ENCODE data around the gene HNRNPA3. TPM values are rescaled to one million over a fixed set of nuclear protein-coding genes. Genes with fewer than 3 reads are reported as not detected.
A peak's percentile ranks its signal among the peaks of the same experiment; 100 is the strongest.

Gene HNRNPA3
- polyA plus RNA-seq, 1 donor (not counting 4 experiments of a cell fraction or from before 2014, with no cell fraction given): 178 TPM

DNA sequence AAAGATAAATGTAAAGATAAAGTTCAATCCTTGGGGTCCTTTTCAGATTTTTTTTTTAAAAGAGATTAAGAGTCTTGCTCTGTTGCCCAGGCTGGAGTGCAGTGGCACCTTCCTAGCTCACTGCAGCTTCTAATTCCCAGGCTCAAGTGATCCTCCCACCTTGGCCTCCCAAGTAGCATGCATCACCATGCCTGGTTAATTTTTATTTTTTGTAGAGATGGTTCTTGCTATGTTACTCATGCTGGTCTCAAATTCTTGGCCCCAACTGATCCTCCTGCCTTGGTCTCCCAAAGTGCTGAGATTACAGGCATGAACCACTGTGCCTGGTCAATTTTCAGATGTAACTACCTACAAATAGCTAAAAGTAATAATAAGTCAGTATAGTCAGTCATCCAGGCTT, 30.9 kb downstream of the HNRNPA3 start:
- peaks cover 80% of the 10 kb centered on the region for H3K4me1 ChIP-seq (ENCODE audit: control insufficient read depth, extremely low read depth, insufficient read depth, low read length)
- H3K4me3 ChIP-seq (ENCODE audit: control insufficient read depth in 2 of 3, extremely low read depth in 1 of 3, insufficient read depth in 2 of 3, low read depth in 1 of 3, low read length in 3 of 3): no peak overlapping the region
- no peak overlapping the region for H2AFZ ChIP-seq (ENCODE audit: control insufficient read depth, low read length)
- H3K9ac ChIP-seq (ENCODE audit: control insufficient read depth, extremely low read depth, insufficient read depth, low read length): peak overlapping the region; percentile 74
- DNase-seq (ENCODE audit: low read depth, low spot score) (no peak), FAIRE-seq (no peak)
- TF ChIP-seq EZH2 (IDR thresholded peaks at IDR 0.05; ENCODE audit: low read length): no peak
- TF ChIP-seq, protein P1, sequence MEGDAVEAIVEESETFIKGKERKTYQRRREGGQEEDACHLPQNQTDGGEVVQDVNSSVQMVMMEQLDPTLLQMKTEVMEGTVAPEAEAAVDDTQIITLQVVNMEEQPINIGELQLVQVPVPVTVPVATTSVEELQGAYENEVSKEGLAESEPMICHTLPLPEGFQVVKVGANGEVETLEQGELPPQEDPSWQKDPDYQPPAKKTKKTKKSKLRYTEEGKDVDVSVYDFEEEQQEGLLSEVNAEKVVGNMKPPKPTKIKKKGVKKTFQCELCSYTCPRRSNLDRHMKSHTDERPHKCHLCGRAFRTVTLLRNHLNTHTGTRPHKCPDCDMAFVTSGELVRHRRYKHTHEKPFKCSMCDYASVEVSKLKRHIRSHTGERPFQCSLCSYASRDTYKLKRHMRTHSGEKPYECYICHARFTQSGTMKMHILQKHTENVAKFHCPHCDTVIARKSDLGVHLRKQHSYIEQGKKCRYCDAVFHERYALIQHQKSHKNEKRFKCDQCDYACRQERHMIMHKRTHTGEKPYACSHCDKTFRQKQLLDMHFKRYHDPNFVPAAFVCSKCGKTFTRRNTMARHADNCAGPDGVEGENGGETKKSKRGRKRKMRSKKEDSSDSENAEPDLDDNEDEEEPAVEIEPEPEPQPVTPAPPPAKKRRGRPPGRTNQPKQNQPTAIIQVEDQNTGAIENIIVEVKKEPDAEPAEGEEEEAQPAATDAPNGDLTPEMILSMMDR (optimal IDR thresholded peaks at IDR 0.05 in 1 of 3, IDR thresholded peaks at IDR 0.05 in 1 of 3, conservative IDR thresholded peaks at IDR 0.05 in 1 of 3; ENCODE audit: extremely low read depth in 1 of 3, insufficient read depth in 2 of 3, low read length in 3 of 3): no peak
- peak overlapping the region; percentile 83 for H3K4me2 ChIP-seq (ENCODE audit: control insufficient read depth, extremely low read depth, insufficient read depth, low read depth, low read length)
- H3K36me3 ChIP-seq (ENCODE audit: control insufficient read depth in 2 of 2, extremely low read depth in 1 of 2, insufficient read depth in 2 of 2, low read length in 2 of 2): peaks cover 1 to 32% of the 10 kb centered on the region in 2 experiments
- H4K20me1 ChIP-seq (ENCODE audit: control insufficient read depth, extremely low read depth, insufficient read depth, low read length): peaks cover 41% of the 10 kb centered on the region
- peaks cover 13% of the 10 kb centered on the region for H3K9me1 ChIP-seq (ENCODE audit: control insufficient read depth, extremely low read depth, insufficient read depth, low read length)
- no peaks in the 10 kb centered on the region for H3K9me3 ChIP-seq (ENCODE audit: control insufficient read depth, low read depth, low read length)
- H3K27me3 ChIP-seq (ENCODE audit: control insufficient read depth, extremely low read depth, insufficient read depth, low read length): no peaks in the 10 kb centered on the region
- H3K79me2 ChIP-seq (ENCODE audit: control insufficient read depth, insufficient read depth, low read length): peaks cover 96% of the 10 kb centered on the region
- dilution Hi-C loops (cut with MboI; ENCODE audit: extremely low pct_ligation_motif_present, low sequenced_read_pairs): no loop called here
- H3K27ac ChIP-seq (ENCODE audit: control insufficient read depth, insufficient read depth, low read length): peak overlapping the region; percentile 97

DNA sequence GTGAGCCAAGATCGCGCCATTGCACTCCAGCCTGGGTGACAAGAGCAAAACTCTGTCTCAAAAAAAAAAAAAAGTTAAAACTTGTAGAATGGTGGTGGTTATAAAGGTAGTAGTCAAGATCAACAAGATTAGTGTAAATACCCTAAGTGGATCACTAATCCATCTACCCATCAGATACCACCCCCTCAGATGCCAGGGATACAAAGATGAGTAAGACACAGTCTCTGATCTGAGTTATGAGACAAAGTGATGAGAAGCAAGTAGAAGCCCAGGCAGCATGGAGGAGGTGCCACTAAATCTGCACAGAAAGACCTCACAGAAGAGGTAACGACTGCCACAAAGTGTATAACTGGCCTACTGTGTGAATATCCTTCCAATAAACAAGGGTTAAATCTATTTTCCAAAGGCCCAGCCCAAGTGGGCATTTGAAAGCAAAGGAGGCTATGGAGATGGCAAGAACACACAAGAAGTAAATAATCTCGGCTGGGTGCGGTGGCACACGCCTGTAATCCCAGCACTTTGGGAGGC, 31.7 kb downstream of the HNRNPA3 start:
- Histone ChIP-seq H3K4me1 (ENCODE audit: control insufficient read depth, extremely low read depth, insufficient read depth, low read length) (peaks cover 74% of the 10 kb centered on the region), H4K20me1 (ENCODE audit: control insufficient read depth, extremely low read depth, insufficient read depth, low read length) (peaks cover 43% of the 10 kb centered on the region), H3K27ac (ENCODE audit: control insufficient read depth, insufficient read depth, low read length) (peak overlapping the region; percentile 49), H3K9me1 (ENCODE audit: control insufficient read depth, extremely low read depth, insufficient read depth, low read length) (peaks cover 13% of the 10 kb centered on the region), H3K4me3 (ENCODE audit: control insufficient read depth in 2 of 3, extremely low read depth in 1 of 3, insufficient read depth in 2 of 3, low read depth in 1 of 3, low read length in 3 of 3) (no peak overlapping the region), H2AFZ (ENCODE audit: control insufficient read depth, low read length) (no peak overlapping the region), H3K27me3 (ENCODE audit: control insufficient read depth, extremely low read depth, insufficient read depth, low read length) (no peaks in the 10 kb centered on the region), H3K9ac (ENCODE audit: control insufficient read depth, extremely low read depth, insufficient read depth, low read length) (no peak overlapping the region), H3K4me2 (ENCODE audit: control insufficient read depth, extremely low read depth, insufficient read depth, low read depth, low read length) (no peak overlapping the region), H3K36me3 (ENCODE audit: control insufficient read depth in 2 of 2, extremely low read depth in 1 of 2, insufficient read depth in 2 of 2, low read length in 2 of 2) (peaks cover 3 to 36% of the 10 kb centered on the region in 2 experiments), H3K79me2 (ENCODE audit: control insufficient read depth, insufficient read depth, low read length) (peaks cover 96% of the 10 kb centered on the region), H3K9me3 (ENCODE audit: control insufficient read depth, low read depth, low read length) (no peaks in the 10 kb centered on the region)
- no peak for FAIRE-seq
- dilution Hi-C loops (cut with MboI; ENCODE audit: extremely low pct_ligation_motif_present, low sequenced_read_pairs): no loop called here
- no peak for TF ChIP-seq EZH2 (IDR thresholded peaks at IDR 0.05; ENCODE audit: low read length)
- TF ChIP-seq, protein P1 (optimal IDR thresholded peaks at IDR 0.05 in 1 of 3, IDR thresholded peaks at IDR 0.05 in 1 of 3, conservative IDR thresholded peaks at IDR 0.05 in 1 of 3; ENCODE audit: extremely low read depth in 1 of 3, insufficient read depth in 2 of 3, low read length in 3 of 3): no peak
- DNase-seq (ENCODE audit: low read depth, low spot score): no peak
